NCI-H2227 (cell line): ENCODE results near the gene KYAT1.

Experiments
- DNase-seq: peaks from one replicate; lab custom pipeline; 2025; ENCODE audit not compliant: unreplicated experiment; lab: John Stamatoyannopoulos, UW

Gene KYAT1

DNA sequence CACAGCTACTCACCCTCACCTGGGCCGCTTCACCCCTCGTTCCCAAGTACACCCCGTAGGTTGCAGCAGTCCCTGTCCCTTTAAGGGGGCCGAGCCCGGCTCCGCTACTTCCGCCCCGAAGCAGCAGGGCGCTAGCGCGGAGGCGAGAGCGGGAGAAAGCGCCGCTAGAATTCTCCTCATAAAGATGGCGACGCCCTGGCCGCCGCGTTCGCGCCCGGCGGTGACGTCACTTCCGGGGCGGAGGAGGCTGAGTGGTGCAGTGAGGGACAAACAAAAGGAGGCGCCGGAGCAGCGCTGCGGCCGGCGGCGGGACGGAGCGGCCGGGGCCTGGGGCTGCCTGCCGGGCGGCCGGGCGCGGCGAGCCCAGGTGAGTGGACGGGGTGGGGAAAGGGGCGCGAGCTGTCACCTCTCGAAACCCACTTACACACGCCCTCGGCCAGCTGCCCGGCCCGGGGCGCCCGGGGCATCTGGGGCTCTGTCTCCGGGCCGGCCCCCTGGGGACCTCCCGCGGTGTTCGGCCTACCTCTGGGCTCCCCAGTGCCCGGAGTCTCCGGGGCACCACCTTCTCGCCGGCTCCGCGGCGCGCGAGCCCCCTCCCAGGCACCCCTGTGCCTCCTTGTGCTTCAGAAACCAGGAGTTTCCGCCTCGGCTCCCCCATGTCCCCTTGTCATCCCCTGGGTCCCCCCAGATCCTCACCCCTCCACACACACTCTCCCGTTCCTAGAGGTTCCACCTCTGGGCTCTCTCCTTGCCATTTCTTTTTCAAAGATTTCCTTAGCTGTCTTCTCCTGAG is at the start of gene KYAT1, which contains the start of gene LRRC8A:
KYAT1 (minus strand) TSS at position 67 of the 793 bp plus-strand sequence. CDS start 36,545 bp downstream, outside the sequence.
LRRC8A (plus strand) TSS at position 250 of the 793 bp plus-strand sequence. CDS start 25,032 bp downstream, outside the sequence.
- peak; percentile 96 for DNase-seq

DNA sequence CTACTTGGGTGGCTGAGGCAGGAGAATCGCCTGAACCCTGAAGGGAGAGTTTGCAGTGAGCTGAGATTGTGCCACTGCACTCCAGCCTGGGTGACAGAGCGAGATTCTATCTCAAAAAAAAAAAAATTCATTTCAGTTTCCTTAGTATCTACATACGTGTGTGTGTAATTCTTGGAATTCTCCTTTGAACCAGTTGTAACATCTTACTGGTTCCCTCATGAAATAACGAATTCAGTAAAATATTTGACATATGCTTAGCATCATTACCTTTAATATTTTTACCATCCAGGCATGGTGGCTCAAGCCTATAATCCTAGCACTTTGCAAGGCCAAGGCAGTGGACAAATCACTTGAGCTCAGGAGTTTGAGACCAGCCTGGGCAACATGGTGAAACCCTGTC is 47.8 kb upstream of the KYAT1 start:
- DNase-seq, result no peak

DNA sequence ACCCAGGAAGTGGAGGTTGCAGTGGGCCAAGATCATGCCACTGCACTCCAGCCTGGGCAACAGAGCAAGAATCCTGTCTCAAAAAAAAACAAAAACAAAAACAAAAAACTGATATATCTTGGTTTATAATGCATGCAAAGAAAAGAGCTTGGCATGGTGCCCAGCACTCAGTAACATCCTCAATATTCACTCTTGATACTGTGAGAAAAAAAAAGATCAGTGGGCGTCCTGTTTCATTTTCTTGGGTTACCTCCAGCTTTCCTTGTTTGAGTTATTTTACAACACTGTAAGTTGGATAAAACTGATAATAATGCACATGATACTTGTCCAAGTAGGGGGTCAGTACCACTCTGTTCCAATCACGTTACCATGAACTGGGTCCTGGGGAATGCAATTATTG is 46.9 kb upstream of the KYAT1 start:
- DNase-seq, result no peak

DNA sequence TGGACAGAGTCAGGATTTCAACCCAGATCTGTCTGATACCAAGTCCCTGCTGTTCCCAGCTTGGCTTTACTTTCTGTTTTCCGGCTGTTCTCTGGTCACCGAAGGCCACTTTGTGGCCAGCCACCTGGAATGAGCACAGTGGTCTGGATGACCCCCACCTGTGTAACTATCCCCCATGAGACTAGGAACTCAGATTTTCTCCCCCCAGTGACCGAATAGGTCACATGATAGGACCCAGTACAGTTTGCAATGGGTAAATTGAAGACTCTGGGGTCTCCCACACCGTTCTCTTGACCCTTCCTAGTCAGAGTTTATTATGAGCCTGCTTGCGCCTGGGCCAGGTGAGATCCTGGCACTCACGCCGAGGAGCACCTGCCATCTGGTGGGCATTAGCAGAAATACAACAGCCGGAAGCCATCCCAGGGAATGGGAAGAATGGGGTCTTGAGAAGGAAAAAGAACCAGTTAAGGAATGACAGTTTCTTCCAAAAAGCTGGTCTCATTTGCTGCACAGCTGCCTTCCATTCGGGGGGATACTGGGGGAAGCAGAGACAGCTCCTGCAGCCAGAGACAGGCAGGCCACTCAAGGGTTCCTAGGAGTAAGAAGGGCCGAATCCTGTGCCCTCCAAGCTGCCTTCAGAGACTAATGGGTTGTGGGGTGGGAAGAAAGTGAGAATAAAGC is 46.1 kb upstream of the KYAT1 start:
- peak; percentile 59 for DNase-seq

DNA sequence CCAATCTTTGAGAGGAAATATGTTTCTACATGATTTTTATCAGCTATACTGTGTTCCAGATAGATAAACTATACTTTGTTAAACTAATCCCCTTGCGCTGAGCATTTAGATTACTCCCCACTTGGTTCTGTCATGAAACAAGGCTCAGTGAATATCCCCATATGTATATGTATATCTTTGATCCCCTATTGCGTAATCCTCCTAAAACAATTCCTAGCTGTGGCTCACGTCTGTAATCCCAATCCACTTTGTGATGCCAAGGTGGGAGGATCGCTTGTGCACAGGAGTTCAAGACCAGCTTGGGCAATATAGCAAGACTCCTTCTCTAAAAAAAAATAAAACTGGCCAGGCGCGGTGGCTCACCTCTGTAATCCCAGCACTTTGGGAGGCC is 41.7 kb upstream of the KYAT1 start:
- no peak for DNase-seq

GRCh38 chr9:128921881-128922763 is 40.4 kb upstream of the KYAT1 start:
- DNase-seq, result no peak

DNA sequence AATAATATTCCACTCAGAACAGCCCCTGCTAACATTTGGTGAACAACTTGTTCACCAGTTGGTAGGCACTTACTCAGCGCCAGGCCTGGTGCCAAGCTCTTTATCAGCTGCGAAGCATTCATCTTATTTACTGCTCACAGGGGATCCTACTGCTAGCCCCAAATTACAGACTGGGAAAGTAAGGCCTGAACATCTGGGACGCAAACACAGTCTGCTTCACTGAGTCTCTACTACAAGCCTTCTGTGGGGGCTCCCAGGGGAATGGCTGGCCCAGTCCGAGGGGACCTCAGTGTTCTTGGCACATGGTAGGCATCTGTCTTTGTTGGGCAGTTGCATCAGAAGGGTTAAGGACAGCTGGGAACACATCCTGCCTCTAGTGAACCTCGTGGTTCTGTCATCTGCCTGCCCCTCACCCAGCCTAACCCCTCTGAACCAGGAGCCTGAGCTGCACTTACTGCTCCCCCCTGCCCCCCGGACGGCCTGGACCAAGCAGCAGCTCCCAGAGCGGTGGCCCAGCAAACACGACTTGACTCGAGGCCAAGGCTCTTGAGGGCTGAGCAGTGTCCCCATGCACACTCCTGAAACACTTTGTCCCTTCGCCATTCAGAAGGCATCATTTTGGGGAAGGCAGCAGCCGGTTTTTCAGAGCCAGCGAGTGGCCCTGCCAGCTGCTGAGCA is 38.8 kb upstream of the KYAT1 start, which contains the start of gene PHYHD1:
PHYHD1 (plus strand) TSS at position 602 of the 678 bp plus-strand sequence. CDS start 1,342 bp downstream, outside the sequence.
- no peak for DNase-seq

GRCh38 chr9:128919402-128920089 is 37.8 kb upstream of the KYAT1 start:
- no peak for DNase-seq

- DNase-seq, result no peak
These were observed 37.2 kb upstream of the KYAT1 start for GRCh38 chr9:128918921-128919320.

GRCh38 chr9:128917151-128917849 is 35.5 kb upstream of the KYAT1 start:
- DNase-seq, result no peak

- DNase-seq, result no peak
These were observed 35.0 kb upstream of the KYAT1 start for GRCh38 chr9:128916745-128917144.

GRCh38 chr9:128916204-128916603 is 34.5 kb upstream of the KYAT1 start:
- DNase-seq, result no peak

GRCh38 chr9:128913995-128914772 is 32.4 kb upstream of the KYAT1 start:
- no peak for DNase-seq

- no peak for DNase-seq
These were observed 31.5 kb upstream of the KYAT1 start for GRCh38 chr9:128913048-128913900.

GRCh38 chr9:128912270-128912853 is 30.6 kb upstream of the KYAT1 start:
- DNase-seq, result no peak

- DNase-seq, result no peak
These were observed 29.8 kb upstream of the KYAT1 start for GRCh38 chr9:128911529-128912035.

DNA sequence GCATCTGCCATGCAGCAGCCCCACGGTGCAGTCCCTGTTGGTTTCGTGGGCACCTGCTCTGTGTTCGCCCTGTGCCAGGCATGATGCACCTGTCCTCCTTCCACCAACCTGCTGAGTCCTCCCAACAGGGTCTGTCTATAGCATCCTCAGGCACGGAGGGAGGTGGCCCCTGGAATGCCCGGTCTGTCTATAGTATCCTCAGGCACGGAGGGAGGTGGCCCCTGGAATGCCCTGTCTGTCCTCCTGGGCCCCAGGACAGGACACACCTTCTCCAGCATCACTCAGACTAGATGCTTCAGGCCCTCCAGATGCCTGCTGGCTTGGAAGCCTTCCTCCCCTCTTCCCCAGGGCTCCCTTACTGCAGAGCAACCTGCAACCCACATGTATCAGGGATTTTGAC is 29.2 kb upstream of the KYAT1 start:
- no peak for DNase-seq
